ENCODE measurements around the gene UNC13B. TPM values are rescaled to one million over a fixed set of nuclear protein-coding genes. Genes with fewer than 3 reads are reported as not detected.

The UNC13B gene
- total and polyA plus RNA-seq, 9 of the 15 experiments (the other 6 are each of a cell fraction or from before 2014, with no cell fraction given) = 2.4 to 11.5 (median 8.6) TPM

DNA sequence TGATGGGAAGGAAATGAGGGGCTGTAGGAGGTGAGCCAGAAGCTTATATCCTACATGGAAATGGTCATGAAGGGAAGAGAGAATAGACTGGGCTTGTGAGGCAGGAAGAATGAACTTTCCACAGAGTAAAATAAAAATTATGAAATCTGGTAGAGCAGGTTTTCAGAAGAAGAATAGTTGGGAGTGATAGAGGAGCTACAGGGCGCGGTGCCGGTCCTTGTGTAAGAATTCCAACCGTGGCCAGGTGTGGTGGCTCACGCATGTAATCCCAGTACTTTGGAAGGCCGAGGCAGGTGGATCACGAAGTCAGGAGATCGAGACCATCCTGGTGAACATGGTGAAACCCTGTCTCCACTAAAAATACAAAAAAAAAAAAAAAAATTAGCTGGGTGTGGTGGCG, 8.9 kb upstream of the UNC13B start:
- Histone ChIP-seq H3K79me2 (ENCODE audit: control insufficient read depth, insufficient read depth, low read length) (no peaks in the 10 kb centered on the region), H3K27me3 (ENCODE audit: control insufficient read depth in 2 of 2, insufficient read depth in 2 of 2, low read length in 2 of 2) (no peaks in the 10 kb centered on the region), H4K20me1 (replicated peaks; ENCODE audit: control insufficient read depth, insufficient read depth, low read length) (no peaks in the 10 kb centered on the region), H3K27ac (ENCODE audit: extremely low read depth, low read depth, low read length) (no peak overlapping the region), H3K36me3 (ENCODE audit: control insufficient read depth, insufficient read depth, low read length) (no peaks in the 10 kb centered on the region), H2AFZ (ENCODE audit: low read depth, low read length) (no peak overlapping the region), H3K9me1 (ENCODE audit: control insufficient read depth, insufficient read depth, low read length) (no peaks in the 10 kb centered on the region), H3K9ac (ENCODE audit: insufficient read depth in 1 of 2, low read depth in 2 of 2, low read length in 2 of 2) (no peak overlapping the region), H3K4me2 (ENCODE audit: insufficient read depth, low read length) (no peak overlapping the region), H3K4me1 (replicated peaks in 1 of 2; ENCODE audit: control insufficient read depth in 2 of 2, insufficient read depth in 2 of 2, low read length in 2 of 2) (no peaks in the 10 kb centered on the region; a peak in 1 of 5 replicates), H3K9me3 (replicated peaks; ENCODE audit: control insufficient read depth, insufficient read depth, low read depth, low read length) (no peaks in the 10 kb centered on the region), H3K4me3 (no peak overlapping the region)
- in situ Hi-C loops (cut with MboI) = no loop called here
- FAIRE-seq (no peak), DNase-seq (ENCODE audit: extremely low read depth in 1 of 4, low spot score in 3 of 4) (no peak), ATAC-seq (no peak)
- ChIA-PET POLR2A (interaction anchor here (0.6 kb wide), 1 partner anchor 253 kb away, joined by 4 read pairs; no protein-coding TSS in a partner anchor), CTCF (ENCODE audit: low intra/inter-chr PET ratio) (no interaction called here)
- intact Hi-C loops (cut with micrococcal nuclease) = no loop called here
- WGBS (ENCODE audit: insufficient coverage, low coverage, missing lambda C conversion rate) = 13% methylated on average over 7 of the region's 9 CpGs
- no TSS peak for BruUV-seq (replicated peaks)
- TF ChIP-seq FOXA1 (IDR thresholded peaks at IDR 0.05; ENCODE audit: borderline replicate concordance) (no peak), ZNF75A (CRISPR knock-in tag; IDR thresholded peaks at IDR 0.05) (no peak), SRSF7 (optimal IDR thresholded peaks at IDR 0.05; ENCODE audit: low read depth, low read length) (no peak), DIDO1 (tag; IDR thresholded peaks at IDR 0.05; ENCODE audit: low read depth) (no peak), MEIS2 (IDR thresholded peaks at IDR 0.05; ENCODE audit: partially characterized antibody) (no peak)
- TF ChIP-seq, protein P1, sequence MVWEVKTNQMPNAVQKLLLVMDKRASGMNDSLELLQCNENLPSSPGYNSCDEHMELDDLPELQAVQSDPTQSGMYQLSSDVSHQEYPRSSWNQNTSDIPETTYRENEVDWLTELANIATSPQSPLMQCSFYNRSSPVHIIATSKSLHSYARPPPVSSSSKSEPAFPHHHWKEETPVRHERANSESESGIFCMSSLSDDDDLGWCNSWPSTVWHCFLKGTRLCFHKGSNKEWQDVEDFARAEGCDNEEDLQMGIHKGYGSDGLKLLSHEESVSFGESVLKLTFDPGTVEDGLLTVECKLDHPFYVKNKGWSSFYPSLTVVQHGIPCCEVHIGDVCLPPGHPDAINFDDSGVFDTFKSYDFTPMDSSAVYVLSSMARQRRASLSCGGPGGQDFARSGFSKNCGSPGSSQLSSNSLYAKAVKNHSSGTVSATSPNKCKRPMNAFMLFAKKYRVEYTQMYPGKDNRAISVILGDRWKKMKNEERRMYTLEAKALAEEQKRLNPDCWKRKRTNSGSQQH (CRISPR knock-in tag; IDR thresholded peaks at IDR 0.05) = no peak
- TF ChIP-seq, protein P2, sequence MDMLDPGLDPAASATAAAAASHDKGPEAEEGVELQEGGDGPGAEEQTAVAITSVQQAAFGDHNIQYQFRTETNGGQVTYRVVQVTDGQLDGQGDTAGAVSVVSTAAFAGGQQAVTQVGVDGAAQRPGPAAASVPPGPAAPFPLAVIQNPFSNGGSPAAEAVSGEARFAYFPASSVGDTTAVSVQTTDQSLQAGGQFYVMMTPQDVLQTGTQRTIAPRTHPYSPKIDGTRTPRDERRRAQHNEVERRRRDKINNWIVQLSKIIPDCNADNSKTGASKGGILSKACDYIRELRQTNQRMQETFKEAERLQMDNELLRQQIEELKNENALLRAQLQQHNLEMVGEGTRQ (CRISPR knock-in tag; IDR thresholded peaks at IDR 0.05) = no peak
- TF ChIP-seq, protein P3, sequence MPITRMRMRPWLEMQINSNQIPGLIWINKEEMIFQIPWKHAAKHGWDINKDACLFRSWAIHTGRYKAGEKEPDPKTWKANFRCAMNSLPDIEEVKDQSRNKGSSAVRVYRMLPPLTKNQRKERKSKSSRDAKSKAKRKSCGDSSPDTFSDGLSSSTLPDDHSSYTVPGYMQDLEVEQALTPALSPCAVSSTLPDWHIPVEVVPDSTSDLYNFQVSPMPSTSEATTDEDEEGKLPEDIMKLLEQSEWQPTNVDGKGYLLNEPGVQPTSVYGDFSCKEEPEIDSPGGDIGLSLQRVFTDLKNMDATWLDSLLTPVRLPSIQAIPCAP (CRISPR knock-in tag; IDR thresholded peaks at IDR 0.05; ENCODE audit: borderline replicate concordance) = no peak
